GM12801 (cell line): ENCODE measurements around the gene BMP5.

Experiments
- CTCF ChIP-seq: IDR thresholded peaks from one replicate; pipeline ENCODE4 v1.5.1; 2011; ENCODE audit warnings: control low read depth; ENCODE audit not compliant: insufficient read length; ENCODE audit errors: extremely low read depth

The BMP5 gene

GRCh38 chr6:55774286-55775028 is 100.9 kb downstream of the BMP5 start:
- TF ChIP-seq CTCF, result no peak

- no peak for TF ChIP-seq CTCF
These were observed 101.7 kb downstream of the BMP5 start for GRCh38 chr6:55773620-55774216.

DNA sequence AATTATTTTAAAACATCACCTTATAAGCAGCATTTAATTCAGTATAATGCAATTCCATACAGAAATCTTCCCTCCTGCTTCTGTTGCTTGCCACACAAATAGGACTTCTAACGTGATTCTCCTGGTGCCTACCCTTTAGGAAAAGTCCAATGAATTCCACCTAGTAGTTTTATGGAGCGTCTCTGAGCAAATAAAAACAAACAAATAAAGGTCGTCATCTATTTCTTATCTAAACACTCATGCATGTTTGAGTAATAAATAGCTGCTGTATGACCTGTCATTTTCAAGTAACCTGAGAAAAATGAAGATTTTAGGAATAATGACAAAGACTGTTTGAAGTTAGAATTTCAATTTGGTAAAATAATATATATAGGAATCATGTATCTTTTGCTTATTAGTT is 102.7 kb downstream of the BMP5 start:
- no peak for TF ChIP-seq CTCF

- TF ChIP-seq CTCF, result no peak
These were observed 115.9 kb downstream of the BMP5 start for GRCh38 chr6:55759536-55759935.

DNA sequence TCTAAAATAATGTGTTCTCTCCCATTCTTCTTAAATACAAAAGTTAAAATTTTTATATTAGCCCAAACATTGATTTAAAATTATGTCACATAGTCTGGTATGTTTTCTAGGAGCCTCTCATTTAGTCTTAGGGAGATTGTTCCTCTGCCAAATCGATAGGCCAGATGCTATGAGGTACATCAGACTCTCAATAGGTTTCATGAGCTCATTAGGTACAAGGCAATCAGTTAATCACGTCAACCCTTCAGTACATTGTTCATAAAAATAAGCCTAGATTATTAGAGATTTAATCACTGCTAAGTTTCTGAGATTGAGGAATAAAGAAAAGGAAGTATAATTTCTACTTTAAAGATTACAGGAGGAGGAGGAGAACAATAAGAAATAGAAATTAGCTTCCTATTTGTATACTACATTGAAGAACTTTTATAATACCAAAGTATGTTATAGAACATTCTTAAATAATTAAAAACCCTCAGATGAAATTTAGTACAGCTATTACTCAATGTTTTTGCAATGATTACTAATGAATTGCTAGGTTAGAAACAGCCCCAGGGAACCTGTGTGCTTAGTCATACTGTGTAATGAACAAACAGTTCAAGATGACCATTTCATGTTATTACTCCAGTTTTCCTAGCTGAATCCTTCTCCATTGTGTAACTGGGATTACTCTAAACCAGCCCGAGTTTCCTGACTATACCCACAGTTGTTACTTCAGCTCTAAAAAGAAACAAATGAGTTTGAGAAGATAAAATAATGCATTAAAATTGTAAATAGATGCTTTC is 117.0 kb downstream of the BMP5 start:
- TF ChIP-seq CTCF, result no peak

GRCh38 chr6:55756531-55757031 is 118.8 kb downstream of the BMP5 start:
- TF ChIP-seq CTCF, result no peak

GRCh38 chr6:55748880-55749279 is 126.5 kb downstream of the BMP5 start:
- no peak for TF ChIP-seq CTCF
